Breast epithelium (tissue), 3 donors: ENCODE data around the gene CACNA2D1.

Source experiments
- CTCF ChIP-seq, 3 donors: fragments of 450-650 bp; IDR thresholded peaks; one replicate each; pipeline ENCODE4 v1.5.1; 2016 to 2017; ENCODE audit warnings: antibody characterized with exemption in 3 of 3, mild to moderate bottlenecking in 3 of 3, moderate library complexity in 3 of 3
- POLR2A ChIP-seq: fragments of 450-650 bp; IDR thresholded peaks from one replicate; pipeline ENCODE4 v1.6.1; 2016; ENCODE audit warnings: antibody characterized with exemption, mild to moderate bottlenecking, moderate library complexity
- POLR2AphosphoS5 ChIP-seq, 3 donors: sonication (generic); formaldehyde crosslinking; IDR thresholded peaks; one replicate each; pipeline ENCODE4 v1.6.1; 2017; ENCODE audit warnings: antibody characterized with exemption in 3 of 3

GRCh38 chr7:82395147-82395546 lies 48.4 kb downstream of the CACNA2D1 start:
- TF ChIP-seq POLR2A (no peak), CTCF (IDR thresholded peaks at IDR 0.05) (no peak), POLR2AphosphoS5 (IDR thresholded peaks at IDR 0.05) (no peak)
